Spleen (tissue), 3 donors: ENCODE data around the gene RNF224.

Experiments
- POLR2A ChIP-seq, 3 donors: fragments of 450-650 bp; IDR thresholded peaks; one replicate each; pipeline ENCODE4 v1.5.1; 2017; ENCODE audit warnings: antibody characterized with exemption in 3 of 3, mild to moderate bottlenecking in 1 of 3
- POLR2AphosphoS5 ChIP-seq, 3 donors: sonication (generic); formaldehyde crosslinking; IDR thresholded peaks; one replicate each; pipeline ENCODE4 v1.5.1; 2017; ENCODE audit warnings: antibody characterized with exemption in 3 of 3

GRCh38 chr9:137206602-137207001 lies 20.7 kb upstream of the RNF224 start:
- TF ChIP-seq POLR2AphosphoS5 (IDR thresholded peaks at IDR 0.05) = no peak
- TF ChIP-seq POLR2A (IDR thresholded peaks at IDR 0.05) = no peak
